ENCODE data around the gene AHDC1.

DNA sequence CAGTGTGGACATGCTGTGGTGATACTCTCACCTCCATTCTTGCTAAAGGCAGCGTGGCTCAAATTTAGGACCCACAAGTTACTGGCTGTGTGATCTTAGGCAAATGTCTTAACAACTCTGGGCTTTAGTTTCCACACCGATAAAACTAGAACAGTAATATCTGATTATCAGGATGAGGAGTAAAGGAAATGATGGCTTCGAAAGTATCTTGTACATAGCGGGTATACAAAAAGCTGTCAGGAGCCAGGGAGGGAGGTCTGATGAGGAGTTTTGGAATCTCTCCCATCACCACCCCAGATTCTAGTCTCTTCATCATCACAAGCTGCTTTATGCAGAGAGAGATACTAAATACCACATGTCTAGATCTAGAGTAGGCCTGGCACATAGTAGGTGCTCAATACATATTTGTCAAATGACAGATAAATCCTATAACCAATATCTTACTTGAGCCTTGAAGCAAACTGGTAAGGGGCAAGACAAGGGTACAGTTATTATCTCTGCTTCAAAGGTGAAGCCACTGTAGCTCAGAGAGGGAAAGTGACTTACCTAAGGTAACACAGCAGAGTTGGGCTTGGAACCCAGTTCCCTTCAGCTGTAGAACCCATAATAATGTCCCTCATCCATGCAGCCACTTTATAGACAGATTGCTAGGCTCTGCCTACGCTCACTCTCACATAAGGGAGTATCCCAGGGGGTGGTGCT, 40.6 kb upstream of the AHDC1 start:
- TF ChIP-seq CTCF (IDR thresholded peaks at IDR 0.05; ENCODE audit: low read length) (no peak), EZH2phosphoT487 (IDR thresholded peaks at IDR 0.05; ENCODE audit: low read length) (no peak), EZH2 (optimal IDR thresholded peaks at IDR 0.05; ENCODE audit: low read depth, low read length) (no peak)

Data from MM.1S (cell line).